Stomach (tissue), 4 donors: Measurements from ENCODE around the gene AUTS2.

Experiments used
- EP300 ChIP-seq: sonication (generic); formaldehyde crosslinking; IDR thresholded peaks from one replicate; pipeline ENCODE4 v1.6.1; 2017; ENCODE audit warnings: antibody characterized with exemption
- POLR2A ChIP-seq, 4 donors: fragments of 450-650 bp; IDR thresholded peaks; one replicate each; pipeline ENCODE4 v1.6.1; 2016; ENCODE audit warnings: antibody characterized with exemption in 4 of 4, control low read depth in 2 of 4, mild to moderate bottlenecking in 1 of 4, moderate library complexity in 1 of 4
- POLR2AphosphoS5 ChIP-seq, 3 donors: sonication (generic); formaldehyde crosslinking; IDR thresholded peaks; one replicate each; pipeline ENCODE4 v1.6.1; 2016; ENCODE audit warnings: antibody characterized with exemption in 3 of 3
- TF ChIP-seq, protein P1 (sequence below), 7 experiments: fragments of 450-650 bp in 4 of 7; fragments of 200-600 bp in 3 of 7; sonication (generic) in 3 of 7; IDR thresholded peaks; one replicate each; pipeline ENCODE4 v1.5.1; 2016 to 2019; ENCODE audit warnings: antibody characterized with exemption in 7 of 7, control low read depth in 2 of 7, mild to moderate bottlenecking in 1 of 7

- TF ChIP-seq, protein P1, sequence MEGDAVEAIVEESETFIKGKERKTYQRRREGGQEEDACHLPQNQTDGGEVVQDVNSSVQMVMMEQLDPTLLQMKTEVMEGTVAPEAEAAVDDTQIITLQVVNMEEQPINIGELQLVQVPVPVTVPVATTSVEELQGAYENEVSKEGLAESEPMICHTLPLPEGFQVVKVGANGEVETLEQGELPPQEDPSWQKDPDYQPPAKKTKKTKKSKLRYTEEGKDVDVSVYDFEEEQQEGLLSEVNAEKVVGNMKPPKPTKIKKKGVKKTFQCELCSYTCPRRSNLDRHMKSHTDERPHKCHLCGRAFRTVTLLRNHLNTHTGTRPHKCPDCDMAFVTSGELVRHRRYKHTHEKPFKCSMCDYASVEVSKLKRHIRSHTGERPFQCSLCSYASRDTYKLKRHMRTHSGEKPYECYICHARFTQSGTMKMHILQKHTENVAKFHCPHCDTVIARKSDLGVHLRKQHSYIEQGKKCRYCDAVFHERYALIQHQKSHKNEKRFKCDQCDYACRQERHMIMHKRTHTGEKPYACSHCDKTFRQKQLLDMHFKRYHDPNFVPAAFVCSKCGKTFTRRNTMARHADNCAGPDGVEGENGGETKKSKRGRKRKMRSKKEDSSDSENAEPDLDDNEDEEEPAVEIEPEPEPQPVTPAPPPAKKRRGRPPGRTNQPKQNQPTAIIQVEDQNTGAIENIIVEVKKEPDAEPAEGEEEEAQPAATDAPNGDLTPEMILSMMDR (IDR thresholded peaks at IDR 0.05), result no peak
- no peak for TF ChIP-seq POLR2A (IDR thresholded peaks at IDR 0.05)
- no peak for TF ChIP-seq POLR2AphosphoS5 (IDR thresholded peaks at IDR 0.05)
- no peak for TF ChIP-seq EP300
These were observed 686.9 kb downstream of the AUTS2 start for GRCh38 chr7:70285187-70285586.
